Activated CD8-positive, alpha-beta memory T cell treated with anti-CD3 and anti-CD28 coated beads for 36 hours (primary cell): ENCODE measurements around the gene ANKS1A. TPM values are rescaled to one million over a fixed set of nuclear protein-coding genes. Genes with fewer than 3 reads are reported as not detected.

ENCODE experiments used
- CTCF ChIA-PET: fragments of 350-600 bp; sonication (Branson Sonifier 250); formaldehyde crosslinking; loops from one replicate; lab custom pipeline; 2021; ENCODE audit warnings: antibody characterized with exemption; lab: Charles Lee
- POLR2A ChIA-PET: fragments of 350-600 bp; sonication (Branson Sonifier 250); formaldehyde crosslinking; loops from one replicate; lab custom pipeline; 2021; ENCODE audit warnings: antibody characterized with exemption; lab: Charles Lee
- total RNA-seq, 2 experiments: library from RNA; stranded (reverse); gene quantifications; one replicate each; pipeline ENCODE4 v1.2.3, GENCODE V29; 2021

The ANKS1A gene
- total RNA-seq, 2 experiments from 2014 or later, result 7.9 to 8.6 TPM

DNA sequence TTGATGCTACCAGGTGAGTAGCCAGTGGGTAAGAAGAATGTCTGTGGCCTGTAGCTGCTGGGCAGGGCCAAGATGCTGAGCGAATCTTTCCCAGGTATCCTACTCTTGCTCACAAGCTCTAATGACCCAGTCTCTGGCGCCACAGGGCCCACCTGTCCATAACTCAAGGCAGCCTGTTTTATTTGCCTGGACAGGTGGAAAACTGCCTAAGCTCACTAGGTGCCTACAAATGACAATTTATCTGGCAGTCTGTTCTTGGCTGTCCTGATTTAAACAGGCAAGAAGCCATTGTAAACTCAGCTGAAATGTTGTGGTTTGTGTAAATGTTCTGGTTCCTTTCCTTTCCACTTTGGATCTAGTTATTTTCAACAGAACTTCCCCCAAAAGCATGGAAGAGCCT is 138.8 kb downstream of the ANKS1A start:
- CTCF ChIA-PET, result no interaction called here
- POLR2A ChIA-PET, result no interaction called here

DNA sequence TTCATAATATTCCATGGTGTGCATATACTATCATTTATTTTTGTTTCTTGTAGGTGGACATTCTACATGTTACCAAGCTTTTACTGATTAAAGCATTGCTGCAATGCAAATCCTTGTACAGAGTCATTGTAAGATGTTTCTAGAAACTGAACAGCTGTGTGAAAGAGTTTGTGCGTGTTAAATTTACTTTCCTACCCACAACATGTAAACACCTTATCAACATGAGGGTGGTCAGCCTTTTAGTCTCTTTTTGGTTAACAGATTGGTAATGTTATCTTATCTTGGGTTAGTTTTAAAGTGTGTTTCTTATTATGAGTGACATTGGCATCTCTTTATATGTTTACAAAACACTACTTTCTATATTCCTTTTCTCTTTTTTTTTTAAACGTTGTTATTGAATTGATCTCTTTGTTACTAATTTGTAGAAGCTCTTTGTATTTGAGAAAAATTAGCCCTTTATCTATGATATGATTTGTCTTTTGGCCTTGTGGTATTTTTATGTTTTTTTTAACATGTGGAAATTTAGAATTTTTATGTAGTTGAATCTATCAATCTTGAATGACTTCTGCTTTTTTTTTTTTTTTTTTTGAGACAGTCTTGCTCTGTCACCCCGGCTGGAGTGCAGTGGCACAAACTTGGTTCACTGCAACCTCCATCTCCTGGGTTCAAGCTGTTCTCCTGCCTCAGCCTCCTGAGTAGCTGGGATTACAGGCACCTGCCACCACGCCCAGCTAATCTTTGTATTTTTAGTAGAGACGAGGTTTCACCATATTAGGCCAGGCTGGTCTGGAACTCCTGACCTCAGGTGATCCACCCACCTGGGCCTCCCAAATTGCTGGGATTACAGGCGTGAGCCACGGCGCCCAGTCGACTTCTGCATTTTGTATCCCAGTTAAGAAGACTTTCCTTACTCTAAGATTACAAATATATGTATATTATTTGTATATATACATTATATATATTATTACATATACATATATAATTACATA is 140.0 kb downstream of the ANKS1A start:
- ChIA-PET CTCF (interaction anchor here (0.8 kb wide), 1 partner anchor 245 kb away, joined by 3 read pairs; no protein-coding TSS in a partner anchor), POLR2A (interaction anchor here (0.7 kb wide), 1 partner anchor 141 kb away, joined by 4 read pairs; the partner anchor contains the start of gene TAF11)

DNA sequence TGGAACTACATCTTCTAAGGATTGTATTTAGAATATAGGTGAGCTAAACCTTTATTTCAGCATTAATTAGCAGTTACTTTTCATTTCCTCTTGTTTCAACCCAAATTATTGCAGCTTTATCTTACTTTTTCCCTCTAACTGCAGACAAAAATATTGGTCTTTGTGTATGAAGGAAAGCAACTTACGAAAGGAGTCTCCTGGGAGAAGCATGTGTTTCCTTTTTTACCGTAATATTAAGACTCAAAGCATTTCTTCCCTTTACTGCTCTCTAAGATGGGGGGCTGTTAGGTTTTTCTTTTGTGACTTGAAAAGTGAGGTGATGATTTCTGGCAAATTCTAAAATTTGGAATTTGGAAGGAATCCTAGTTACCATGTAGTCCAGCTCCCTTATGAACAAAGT is 141.0 kb downstream of the ANKS1A start:
- ChIA-PET POLR2A (no interaction called here), CTCF (no interaction called here)

DNA sequence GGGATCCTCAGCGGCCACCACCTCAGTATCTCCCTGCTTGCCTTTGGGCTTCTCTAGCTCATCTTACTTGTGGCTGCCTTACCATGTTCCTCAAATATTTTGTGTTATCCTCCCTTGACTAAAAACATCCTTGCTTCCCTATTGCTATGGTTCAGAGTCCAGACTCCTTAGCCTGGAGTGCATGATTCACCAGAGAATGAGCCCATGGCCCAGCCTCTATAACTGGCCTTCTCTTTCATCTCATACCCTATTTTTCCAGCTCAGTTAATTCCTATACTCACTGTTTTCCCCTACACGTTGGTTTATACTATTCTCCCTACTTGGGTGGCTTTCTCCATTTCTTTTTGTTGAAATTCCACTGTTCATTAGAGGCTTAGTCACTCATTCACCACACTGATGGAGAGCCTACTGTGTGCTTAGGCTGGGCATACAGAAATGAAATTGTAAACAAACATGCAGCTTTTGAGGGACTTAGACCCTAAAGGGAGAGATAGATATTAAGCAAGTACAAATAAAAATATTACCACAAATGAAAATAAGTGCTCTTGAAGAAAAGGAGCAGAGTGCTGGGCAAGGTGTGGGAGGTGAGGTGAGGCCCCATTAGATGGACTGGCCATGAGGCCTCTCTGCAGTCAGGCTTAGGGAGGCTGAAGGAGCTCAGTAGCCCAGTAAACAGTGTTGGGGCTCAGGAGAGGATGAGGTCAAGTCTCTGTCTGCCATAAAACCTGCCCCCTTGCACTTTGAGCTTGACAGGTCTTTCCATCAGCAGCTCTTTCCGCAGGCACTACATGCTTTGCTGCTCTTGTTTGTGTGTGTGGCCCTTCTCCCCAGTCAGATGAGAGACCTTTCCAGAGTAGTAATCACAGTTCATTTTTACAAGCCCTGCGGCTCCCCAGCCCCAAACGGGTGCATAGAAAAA is 142.8 kb downstream of the ANKS1A start:
- ChIA-PET POLR2A (no interaction called here), CTCF (no interaction called here)

DNA sequence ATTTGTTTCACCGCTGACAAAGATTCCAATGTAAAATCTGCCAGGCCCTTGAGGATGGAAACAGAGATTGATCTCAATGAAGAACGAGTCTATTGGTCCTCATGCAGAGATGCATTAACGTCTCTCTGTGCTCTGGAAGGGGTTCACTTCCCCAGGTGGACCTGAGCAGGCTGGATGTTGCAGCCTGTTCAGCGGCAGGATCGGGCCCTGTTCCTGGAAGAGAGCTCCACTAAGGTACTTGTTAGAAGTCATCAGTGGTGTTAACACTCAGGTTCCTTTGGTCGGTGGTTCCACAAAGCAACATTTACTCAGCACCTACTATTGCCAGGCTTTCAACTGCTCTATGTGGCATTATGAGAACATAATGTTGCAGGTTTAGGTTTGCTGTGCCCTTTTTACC is 144.6 kb downstream of the ANKS1A start:
- ChIA-PET CTCF (no interaction called here), POLR2A (no interaction called here)

DNA sequence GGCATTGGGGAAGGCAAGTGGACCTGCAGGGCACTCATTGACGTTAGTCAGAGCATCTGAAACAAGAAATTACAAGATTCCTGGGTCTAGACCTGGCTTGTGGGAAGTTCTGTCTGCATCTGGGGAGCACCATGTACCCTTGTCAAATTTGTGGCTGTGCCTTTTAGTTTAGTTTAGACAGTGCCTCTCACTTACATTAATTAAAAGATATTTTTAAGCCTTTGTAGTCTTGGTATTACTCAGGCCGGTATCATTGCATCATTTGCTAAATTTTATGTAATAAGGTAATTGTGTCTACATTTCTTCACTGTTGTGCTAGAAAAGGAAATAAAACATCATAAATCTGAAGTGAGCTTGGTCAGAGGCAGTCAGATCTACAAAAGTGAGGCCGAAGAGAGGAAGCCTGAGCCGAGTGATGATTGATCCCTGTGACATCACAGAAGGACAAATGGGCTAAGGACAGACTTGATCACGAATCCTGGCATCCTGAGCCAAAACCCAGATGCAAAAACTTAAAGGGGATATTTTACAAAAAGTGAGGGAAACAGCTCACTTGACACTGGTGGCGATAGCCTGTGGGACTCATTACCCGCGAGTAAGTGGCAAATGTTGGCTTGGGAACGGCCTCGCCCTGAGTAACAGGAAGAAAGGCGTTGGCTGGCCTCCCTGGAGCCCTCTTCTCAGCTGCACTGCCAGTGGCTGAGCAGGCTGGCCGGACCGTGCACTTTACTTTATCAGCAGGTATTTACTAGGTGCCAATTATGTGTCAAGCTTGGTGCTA is 145.5 kb downstream of the ANKS1A start:
- ChIA-PET POLR2A (no interaction called here), CTCF (no interaction called here)

DNA sequence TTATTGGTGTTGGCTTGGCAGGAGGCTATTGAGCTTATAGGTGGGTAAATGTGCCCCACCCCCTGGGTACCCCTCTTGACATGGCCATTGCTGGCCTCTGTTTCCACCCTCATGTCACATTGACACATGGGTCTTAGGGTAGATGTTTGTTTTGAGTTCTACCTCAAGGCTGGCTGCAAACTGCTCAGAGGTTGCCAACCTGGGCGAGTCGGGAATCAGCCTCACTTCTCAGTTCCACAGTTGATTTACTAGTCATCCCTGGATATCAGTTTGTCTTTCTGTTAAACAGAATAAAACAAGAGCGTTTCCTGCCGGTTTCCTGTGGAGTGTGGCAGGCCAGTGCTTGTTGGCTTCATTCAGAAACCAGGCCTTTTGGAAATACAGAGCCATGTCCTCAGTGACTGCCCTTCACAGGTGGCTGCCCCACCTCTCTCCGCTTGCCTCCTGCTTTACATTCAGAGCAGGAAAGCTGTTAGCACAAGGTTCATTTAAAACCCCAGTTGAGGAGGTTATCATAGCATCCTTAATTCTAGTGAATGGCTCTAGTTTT is 146.5 kb downstream of the ANKS1A start:
- CTCF ChIA-PET, result no interaction called here
- POLR2A ChIA-PET, result no interaction called here

DNA sequence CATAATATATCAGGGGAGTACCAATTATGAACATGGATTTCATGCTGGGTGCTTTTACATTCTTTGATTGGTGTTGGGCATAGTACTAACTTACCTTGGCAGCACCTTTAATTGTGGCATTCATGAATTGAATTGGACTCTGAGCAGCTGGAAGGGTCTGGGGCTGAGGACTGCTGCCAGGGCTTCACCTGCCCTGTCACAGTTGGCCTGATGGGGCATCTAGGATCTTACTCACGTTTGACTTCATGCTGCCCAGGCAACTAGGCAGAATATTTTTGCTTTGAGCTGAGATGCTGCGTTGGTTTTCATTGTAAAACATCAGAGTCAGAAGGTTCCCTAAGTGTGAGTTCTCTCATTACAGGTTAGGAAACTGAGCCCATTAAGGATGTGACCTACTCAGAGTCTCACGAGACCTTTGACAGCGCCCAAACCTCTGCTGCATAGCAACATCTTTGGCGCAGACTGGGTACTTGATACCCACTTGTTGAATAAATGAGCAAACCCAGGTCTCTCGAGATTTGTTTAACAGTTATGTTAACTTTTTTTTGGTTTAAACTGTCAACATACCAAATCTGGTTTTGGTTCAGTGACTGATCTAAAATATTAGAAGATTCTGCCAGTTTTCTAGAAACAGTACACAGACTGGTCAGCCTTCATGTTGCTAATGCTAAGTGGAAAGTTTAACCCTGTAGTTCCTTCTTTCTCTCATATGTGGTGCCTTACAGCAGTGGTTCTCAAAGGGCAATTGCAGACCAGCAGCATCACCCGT is 147.2 kb downstream of the ANKS1A start:
- CTCF ChIA-PET, result no interaction called here
- POLR2A ChIA-PET, result no interaction called here

DNA sequence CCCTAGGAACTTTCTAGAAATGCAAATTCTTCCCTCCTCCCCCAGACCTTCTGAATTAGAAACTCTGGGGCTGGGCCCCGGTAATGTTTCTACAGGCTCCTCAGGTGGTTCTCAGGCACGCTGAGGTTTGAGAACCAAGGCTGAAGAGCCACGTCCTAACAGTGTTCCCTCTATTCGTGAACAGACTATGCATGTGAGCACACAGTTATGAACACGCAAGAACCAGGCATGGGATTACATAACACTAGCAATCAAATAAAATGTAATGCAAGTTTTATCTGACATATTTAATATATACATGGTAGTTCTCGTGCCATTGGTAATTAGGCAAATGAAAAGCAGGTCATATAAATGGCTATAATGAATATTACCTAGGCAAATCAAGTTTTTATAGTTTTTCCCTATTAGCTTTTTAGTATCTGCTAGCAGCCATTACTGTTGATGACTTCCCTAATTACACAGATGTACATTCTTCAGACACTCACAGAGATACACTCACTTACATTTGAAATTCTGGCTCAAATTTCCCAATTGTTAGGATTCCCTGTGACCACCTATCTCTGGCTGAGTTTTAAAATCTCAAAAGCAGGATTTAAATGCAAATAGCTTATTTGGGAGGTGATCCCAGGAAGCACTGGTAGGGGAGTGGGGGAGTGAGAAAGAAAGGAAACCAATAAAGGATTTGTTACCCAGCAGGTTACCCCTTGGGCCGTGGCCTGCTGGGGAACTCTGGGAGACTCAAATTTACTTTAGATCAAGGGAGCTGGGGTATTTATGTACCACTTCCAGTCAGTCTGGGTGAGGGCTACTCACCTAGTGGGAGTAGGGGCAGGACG is 148.0 kb downstream of the ANKS1A start:
- CTCF ChIA-PET, result interaction anchor here (1.1 to 1.7 kb wide), 2 partner anchors 15 to 17 kb away, joined by 3 to 4 read pairs; no protein-coding TSS in a partner anchor
- POLR2A ChIA-PET, result no interaction called here

DNA sequence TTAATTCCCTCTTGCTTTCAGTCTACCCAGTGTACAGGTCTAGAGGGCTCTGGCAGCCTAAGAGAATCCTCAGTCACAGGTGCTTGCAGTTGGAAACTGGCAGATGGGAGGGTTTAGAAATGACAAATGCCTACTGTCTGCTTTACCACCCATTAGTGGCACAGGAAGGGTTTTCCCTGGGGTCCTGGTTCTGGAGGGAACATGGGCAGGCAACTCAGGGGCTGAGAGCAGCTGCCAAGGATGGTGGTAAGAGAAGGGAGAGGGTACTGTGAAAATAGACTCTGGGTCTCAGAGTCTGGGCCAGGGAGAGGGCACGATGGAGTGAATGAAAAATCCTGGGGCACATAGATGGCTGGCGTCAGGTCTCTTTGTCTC is 148.6 kb downstream of the ANKS1A start:
- POLR2A ChIA-PET, result no interaction called here
- CTCF ChIA-PET, result interaction anchor here (1.1 to 1.7 kb wide), 2 partner anchors 14 to 17 kb away, joined by 3 to 4 read pairs; no protein-coding TSS in a partner anchor

DNA sequence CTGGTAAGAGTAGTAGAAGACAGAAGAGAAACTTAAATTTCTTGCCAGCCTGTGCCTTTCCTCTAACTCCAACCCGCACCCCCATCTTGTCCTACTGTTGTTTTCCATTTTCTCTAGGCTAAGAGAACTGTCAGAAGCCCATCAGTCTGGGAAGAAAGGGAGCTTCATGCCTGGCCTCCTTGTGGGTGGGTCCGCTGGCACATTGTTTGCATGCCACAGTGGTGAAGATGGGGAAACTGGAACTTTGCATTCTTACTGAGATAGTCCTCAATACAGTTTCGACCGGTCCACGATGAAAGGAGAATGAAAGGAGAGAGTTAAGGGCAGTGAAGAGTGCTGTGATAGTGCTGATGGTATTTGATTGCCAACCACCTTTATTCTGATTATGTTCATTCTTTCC is 149.0 kb downstream of the ANKS1A start:
- CTCF ChIA-PET, result interaction anchor here (1.1 to 1.7 kb wide), 2 partner anchors 14 to 16 kb away, joined by 3 to 4 read pairs; no protein-coding TSS in a partner anchor
- POLR2A ChIA-PET, result no interaction called here

DNA sequence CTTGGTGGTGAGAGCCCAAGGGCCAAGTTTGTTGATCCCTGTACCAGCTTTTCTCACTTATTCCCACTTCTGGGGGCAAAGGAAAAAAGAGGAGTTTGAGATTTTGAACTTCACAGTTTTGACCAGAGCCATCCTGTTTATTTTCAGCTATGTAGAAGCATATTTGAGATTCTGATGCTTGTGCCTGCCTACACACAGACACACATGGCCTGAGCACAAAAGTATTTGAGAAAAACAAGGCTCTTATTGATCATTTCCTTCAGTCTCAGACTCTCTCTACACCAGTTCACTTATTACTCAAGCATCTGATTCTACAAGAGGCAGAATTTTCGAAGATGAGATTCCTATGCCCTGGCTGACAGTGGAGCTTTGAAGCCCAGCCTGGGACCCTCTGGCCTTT is 151.3 kb downstream of the ANKS1A start:
- ChIA-PET POLR2A (no interaction called here), CTCF (no interaction called here)

DNA sequence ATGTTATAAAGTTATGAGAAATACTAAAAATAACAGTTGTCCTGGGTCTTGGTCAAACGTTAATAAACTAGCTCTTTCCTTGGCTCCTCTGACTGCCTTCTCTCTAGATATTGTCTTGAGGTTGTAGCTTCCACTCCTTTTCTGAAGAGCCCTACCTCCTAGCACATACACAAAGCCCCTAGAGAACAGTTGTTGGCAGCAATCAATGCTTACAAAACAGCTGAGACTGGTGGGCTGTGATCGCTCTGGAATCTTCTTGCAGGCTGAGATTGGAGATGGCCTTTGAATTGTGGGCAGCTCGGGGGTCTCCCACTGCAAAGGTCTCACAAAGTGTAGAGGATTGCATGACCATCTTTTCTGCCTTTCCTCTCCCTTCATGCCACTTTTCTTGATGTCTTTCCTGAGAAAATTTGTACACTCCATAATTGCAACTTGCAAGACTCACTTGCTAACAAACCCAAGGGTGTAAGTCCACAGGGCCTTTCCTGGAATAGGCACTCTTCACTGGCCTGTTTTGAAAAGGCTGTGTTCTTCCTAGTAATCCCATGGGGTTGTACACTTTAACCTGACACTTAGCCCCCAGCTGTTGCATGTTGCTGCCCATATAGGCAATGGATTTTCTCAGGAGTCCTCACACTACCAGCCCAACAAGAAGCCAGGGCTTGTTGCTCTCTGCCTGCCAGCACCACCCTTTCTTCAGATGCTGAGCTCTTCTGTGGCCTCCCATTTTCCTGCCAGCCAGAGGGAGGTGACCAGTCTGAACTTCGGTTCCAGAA is 152.2 kb downstream of the ANKS1A start:
- ChIA-PET CTCF (no interaction called here), POLR2A (no interaction called here)

DNA sequence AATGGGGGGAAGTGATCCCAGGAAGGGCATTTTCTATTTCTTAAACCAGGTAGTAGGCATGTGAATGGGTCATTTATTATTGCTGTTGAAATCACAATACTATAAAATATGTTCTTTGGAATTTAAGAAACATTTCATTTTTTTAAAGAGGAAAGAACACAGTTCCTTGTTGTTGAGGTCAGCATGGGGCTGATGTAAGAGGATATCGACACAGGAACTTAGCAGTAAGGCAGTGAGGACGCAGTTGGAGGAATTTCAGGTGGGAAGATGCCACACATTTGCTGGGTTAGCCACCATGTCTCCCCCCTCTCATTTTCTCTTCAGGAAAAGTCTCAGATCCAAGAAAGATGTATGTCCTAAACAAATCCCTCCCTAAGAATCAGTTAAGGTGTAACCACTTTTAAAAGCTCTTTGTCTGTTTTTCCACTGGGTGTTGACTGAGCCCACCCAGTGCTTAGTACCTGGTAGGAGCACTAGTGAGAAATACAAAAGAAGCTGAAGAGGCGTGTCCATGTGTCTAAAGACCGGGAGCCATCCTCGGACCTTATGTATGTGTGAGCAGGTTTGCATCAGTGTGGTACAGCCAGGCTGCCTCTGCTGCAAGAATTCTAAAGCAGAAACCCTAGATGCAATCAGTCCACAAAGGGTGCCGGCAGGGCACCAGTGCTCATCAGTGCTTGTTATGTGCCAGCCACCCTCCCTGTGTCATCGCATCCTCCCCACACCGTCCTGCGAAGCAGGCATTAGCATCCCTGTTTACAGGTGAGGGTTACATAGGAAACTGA is 153.2 kb downstream of the ANKS1A start:
- CTCF ChIA-PET, result no interaction called here
- POLR2A ChIA-PET, result no interaction called here

DNA sequence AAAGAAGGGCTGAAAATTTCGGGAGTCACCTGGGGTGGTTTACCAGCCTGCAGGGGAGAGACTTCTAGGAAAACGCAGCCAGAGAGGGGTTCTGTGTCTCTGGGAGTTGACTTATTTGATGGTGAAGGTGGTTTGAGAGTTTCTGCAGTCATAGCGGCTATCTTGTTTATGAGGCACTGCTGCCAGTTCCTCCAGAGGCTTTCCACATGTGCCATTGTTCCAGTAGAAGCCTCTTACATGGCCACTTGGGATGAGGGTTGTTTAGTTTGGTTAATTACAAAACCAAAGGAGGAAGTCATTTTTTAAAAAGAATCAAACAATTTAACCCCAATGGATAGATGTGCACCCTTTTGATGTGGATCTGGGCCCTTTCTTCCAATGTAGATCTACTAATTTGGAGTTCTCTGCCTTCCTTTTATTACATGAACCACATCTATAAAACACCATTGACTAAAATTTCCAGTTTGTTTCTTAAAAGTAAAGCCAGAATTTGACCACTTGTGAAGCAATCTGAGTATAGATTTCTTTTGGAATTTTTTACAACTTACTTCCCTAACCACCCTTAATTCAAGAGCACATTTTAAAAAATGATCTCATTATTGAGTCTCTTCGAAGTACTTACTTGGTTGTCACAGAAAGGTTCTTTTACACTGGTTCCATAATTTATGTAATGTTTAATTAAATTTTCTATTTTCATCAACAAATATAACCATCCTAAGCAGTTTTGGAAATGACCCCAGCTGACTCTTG is 154.5 kb downstream of the ANKS1A start:
- ChIA-PET POLR2A (interaction anchor here (0.6 kb wide), 1 partner anchor 1893 kb away, joined by 7 read pairs; no protein-coding TSS in a partner anchor), CTCF (no interaction called here)
